BE2C (cell line): ENCODE measurements around the gene ROBO1.

Experiments
- DNase-seq: peaks from one replicate; pipeline ENCODE4 v3.0.0-alpha.2; 2020
- H3K27me3 ChIP-seq: fragments of 250-450 bp; sonication (Bioruptor Pico); 2 replicates; pipeline ENCODE4 v1.5.1; 2020; ENCODE audit warnings: mild to moderate bottlenecking
- H3K36me3 ChIP-seq: fragments of 250-450 bp; sonication (Bioruptor Pico); 2 replicates; pipeline ENCODE4 v1.5.1; 2020; ENCODE audit warnings: mild to moderate bottlenecking
- H3K4me1 ChIP-seq: fragments of 250-450 bp; sonication (Bioruptor Pico); 2 replicates; pipeline ENCODE4 v1.5.1; 2020
- H3K4me3 ChIP-seq: 2 replicates; pipeline ENCODE4 v1.5.1; 2011; ENCODE audit warnings: low read depth, low read length
- H3K9me3 ChIP-seq: fragments of 250-450 bp; sonication (Bioruptor Pico); 2 replicates; pipeline ENCODE4 v1.5.1; 2020
- TF ChIP-seq, protein P1 (sequence below): IDR thresholded peaks from 2 replicates; pipeline ENCODE4 v1.5.1; 2012; ENCODE audit warnings: mild to moderate bottlenecking, low read depth, low read length

ROBO1 gene

GRCh38 chr3:79032686-79033318 is 735.0 kb downstream of the ROBO1 start:
- Histone ChIP-seq H3K27me3 (no peaks in the 10 kb centered on the region), H3K4me3 (no peak overlapping the region), H3K36me3 (no peaks in the 10 kb centered on the region), H3K4me1 (no peaks in the 10 kb centered on the region), H3K9me3 (no peaks in the 10 kb centered on the region)
- TF ChIP-seq, protein P1, sequence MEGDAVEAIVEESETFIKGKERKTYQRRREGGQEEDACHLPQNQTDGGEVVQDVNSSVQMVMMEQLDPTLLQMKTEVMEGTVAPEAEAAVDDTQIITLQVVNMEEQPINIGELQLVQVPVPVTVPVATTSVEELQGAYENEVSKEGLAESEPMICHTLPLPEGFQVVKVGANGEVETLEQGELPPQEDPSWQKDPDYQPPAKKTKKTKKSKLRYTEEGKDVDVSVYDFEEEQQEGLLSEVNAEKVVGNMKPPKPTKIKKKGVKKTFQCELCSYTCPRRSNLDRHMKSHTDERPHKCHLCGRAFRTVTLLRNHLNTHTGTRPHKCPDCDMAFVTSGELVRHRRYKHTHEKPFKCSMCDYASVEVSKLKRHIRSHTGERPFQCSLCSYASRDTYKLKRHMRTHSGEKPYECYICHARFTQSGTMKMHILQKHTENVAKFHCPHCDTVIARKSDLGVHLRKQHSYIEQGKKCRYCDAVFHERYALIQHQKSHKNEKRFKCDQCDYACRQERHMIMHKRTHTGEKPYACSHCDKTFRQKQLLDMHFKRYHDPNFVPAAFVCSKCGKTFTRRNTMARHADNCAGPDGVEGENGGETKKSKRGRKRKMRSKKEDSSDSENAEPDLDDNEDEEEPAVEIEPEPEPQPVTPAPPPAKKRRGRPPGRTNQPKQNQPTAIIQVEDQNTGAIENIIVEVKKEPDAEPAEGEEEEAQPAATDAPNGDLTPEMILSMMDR, result peak; percentile 66
- peak; percentile 33 for DNase-seq

DNA sequence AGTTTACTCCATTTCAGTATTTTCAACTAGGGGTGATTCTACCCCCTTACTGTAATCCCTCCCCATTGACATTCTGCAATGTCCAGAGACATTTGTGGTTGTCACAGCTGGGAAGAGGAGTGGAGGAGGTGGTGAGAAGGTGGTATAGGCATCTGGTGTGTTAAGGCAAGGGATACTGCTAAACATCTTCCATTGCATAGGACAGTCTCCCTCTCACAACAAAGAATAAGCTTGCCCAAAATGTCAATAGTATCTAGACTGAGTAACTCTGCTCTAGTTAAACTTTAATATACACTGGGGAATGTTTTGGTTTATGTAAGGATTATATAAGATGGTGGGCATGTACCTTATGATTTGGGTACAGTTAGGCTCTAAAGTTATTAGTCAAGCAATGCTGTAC is 737.6 kb downstream of the ROBO1 start:
- TF ChIP-seq, protein P1, result no peak
- H3K4me3 ChIP-seq, result no peak overlapping the region

DNA sequence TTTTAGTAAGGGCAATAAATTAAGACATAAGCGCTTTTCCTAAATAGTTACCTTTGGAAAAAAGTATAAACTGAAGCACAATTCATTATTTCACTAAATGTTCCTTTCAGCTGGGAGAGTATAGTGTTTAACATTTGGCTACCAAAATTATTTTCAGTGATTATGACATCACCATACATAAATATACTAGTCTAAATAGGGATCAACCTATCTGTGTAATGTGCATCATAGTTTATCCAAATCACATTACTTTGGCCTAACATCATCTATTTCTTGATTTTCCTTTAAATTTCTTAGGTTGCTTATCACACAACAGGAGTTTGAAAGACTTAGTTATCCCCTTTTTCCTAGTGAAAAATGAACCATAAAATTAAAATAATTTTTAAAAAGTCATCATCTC is 738.9 kb downstream of the ROBO1 start:
- Histone ChIP-seq H3K9me3 (no peaks in the 10 kb centered on the region), H3K4me1 (no peaks in the 10 kb centered on the region; the same call in 1 of the 2 replicates), H3K4me3 (no peak overlapping the region), H3K27me3 (no peaks in the 10 kb centered on the region), H3K36me3 (no peaks in the 10 kb centered on the region)
- TF ChIP-seq, protein P1, result no peak
- DNase-seq, result no peak

More for the DNA sequence above, 737.6 kb downstream of the ROBO1 start:
- H3K4me1 ChIP-seq, result no peaks in the 10 kb centered on the region; the same call in 1 of the 2 replicates
- DNase-seq, result no peak
- no peaks in the 10 kb centered on the region for H3K36me3 ChIP-seq
- no peaks in the 10 kb centered on the region for H3K27me3 ChIP-seq
- H3K9me3 ChIP-seq, result no peaks in the 10 kb centered on the region

GRCh38 chr3:79027593-79027992 is 740.2 kb downstream of the ROBO1 start:
- DNase-seq, result no peak
- TF ChIP-seq, protein P1, result no peak
- Histone ChIP-seq H3K36me3 (no peaks in the 10 kb centered on the region), H3K4me1 (no peaks in the 10 kb centered on the region; the same call in 1 of the 2 replicates), H3K9me3 (no peaks in the 10 kb centered on the region), H3K27me3 (no peaks in the 10 kb centered on the region), H3K4me3 (no peak overlapping the region)

GRCh38 chr3:79019924-79020173 is 747.9 kb downstream of the ROBO1 start:
- Histone ChIP-seq H3K36me3 (no peaks in the 10 kb centered on the region), H3K9me3 (no peaks in the 10 kb centered on the region), H3K4me1 (no peaks in the 10 kb centered on the region; the same call in 1 of the 2 replicates), H3K27me3 (no peaks in the 10 kb centered on the region), H3K4me3 (peak overlapping the region; percentile 71)
- no peak for DNase-seq
- TF ChIP-seq, protein P1, result no peak

DNA sequence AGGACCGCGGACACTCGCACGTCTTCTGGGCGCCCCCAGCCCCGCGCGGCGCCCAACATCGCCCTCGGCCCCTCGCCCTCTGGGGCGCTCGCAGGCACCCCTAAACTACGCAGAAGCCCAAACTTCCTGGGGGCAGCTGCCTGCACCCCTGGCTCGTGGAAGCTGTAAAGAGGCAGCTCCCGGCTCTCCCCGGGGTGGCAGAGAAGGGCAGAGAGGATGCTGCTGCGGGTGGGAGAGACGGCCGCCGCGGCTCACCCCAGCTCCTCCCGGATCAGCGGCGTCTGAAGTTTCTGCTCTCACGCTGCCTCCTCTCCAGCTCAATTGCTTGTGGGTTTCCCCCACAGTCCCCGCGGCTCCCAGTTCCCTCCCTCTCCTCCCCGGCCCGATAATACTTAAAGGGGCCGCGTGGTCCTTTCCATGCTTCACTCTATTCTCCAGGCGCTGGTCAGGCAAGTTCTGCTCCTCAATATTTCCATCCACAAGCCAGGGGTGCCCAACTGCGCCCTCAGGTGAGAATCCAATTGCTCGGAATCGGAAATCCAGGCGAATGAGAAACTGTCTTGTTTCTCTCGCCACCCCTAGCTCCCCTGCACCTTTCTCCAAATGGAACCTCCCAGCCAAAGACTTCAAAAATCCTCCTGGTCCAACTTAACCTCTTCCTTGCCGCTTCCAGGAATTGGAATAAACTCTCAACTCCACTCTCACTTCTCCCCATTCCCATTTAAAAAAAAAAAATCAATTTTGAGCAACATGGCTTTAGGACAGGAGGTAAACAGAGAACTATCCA is 748.5 kb downstream of the ROBO1 start:
- H3K27me3 ChIP-seq, result no peaks in the 10 kb centered on the region
- H3K4me3 ChIP-seq, result peak overlapping the region; percentile 71
- no peaks in the 10 kb centered on the region for H3K9me3 ChIP-seq
- TF ChIP-seq, protein P1, result no peak
- no peaks in the 10 kb centered on the region; the same call in 1 of the 2 replicates for H3K4me1 ChIP-seq
- DNase-seq, result peak; percentile 90
- H3K36me3 ChIP-seq, result no peaks in the 10 kb centered on the region
